RKO (cell line): ENCODE results near the gene TIGD3.
"Not testable (repeated sequence)": the region's sequence is repeated elsewhere in the genome, so short reads cannot be mapped to it uniquely, and the experiment has no call there.

Experiments
- DNase-seq: peaks from one replicate; pipeline ENCODE4 v3.0.0-alpha.2; 2016; ENCODE audit warnings: low spot score

Gene TIGD3

DNA sequence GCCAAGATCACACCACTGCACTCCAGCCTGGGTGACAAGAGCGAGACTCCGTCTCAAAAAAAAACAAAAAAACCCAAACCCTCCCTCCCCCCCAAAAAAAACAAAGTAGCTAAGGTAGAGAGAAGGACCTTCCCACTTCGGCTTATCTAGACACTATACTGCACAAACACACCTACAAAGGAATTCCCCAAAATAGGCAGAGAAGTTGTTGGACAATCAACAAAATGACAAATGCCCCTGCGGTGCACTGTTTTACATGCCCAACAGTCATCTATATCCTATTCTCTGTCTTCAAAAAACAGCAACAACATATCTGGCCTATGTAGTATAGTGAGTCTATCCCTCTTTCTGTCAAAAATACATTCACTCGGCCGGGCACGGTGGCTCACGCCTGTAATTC lies 27.5 kb upstream of the TIGD3 start:
- no peak for DNase-seq

DNA sequence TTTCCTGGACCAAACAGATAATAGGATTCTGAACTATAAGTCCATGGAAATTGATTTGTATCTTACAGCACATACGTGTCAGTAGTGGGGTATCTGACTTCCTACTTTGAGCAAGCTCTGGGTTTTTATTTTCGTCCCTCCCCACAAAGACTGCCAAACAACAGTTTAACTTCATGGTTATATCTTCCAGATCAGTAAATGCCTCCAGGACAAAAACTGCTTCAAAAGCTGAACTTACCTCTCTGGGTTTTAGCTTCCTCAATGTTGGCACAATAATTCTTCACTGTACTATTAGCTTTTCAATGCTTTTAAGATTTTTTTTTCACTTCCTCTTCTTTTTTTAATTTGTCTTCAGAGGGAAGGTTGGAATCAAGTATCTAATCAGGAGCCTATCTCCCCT lies 25.1 kb upstream of the TIGD3 start:
- no peak for DNase-seq

- DNase-seq, result peak; percentile 93
Observed at GRCh38 chr11:65329944-65330403, 24.6 kb upstream of the TIGD3 start.

DNA sequence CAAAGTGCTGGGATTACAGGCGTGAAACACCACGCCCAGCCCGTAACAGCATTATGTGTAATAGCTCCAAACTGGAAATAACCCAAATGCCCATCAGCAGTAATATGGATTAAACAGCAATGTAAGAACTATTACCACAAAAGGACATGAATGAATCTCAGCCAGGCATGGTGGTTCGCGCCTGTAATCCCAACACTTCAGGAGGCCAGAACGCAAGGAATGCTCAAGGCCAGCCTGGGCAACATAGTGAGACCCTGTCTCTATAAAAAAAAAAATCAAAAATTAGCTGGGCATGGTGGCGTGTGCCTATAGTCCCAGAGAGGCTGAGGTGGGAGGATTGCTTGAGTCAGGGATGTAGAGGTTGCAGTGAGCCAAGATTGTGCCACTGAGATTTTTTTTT lies 24.0 kb upstream of the TIGD3 start:
- no peak for DNase-seq

GRCh38 chr11:65332591-65332990 lies 22.0 kb upstream of the TIGD3 start:
- not testable (repeated sequence) for DNase-seq

GRCh38 chr11:65334696-65335295 lies 19.8 kb upstream of the TIGD3 start:
- DNase-seq, result peak; percentile 64

DNA sequence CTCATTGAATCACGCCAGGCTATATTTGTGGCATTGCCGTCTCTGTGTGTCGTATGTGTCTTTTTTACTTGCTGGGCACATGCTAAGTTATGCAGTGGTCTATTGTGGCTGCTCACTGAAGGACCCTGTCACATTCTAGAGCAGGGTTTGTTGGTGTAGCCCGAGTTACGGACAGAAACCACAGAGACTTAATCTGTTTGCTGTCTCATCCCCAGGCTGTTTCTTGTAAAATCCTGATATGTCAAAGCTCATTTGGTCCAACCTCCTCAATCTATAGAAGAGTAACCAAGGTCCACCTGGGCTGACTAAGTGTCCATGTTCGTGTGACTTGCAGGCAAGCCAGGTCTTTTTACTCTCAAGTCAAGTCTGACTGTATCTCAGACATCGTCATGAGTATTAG lies 15.9 kb upstream of the TIGD3 start:
- no peak for DNase-seq

DNA sequence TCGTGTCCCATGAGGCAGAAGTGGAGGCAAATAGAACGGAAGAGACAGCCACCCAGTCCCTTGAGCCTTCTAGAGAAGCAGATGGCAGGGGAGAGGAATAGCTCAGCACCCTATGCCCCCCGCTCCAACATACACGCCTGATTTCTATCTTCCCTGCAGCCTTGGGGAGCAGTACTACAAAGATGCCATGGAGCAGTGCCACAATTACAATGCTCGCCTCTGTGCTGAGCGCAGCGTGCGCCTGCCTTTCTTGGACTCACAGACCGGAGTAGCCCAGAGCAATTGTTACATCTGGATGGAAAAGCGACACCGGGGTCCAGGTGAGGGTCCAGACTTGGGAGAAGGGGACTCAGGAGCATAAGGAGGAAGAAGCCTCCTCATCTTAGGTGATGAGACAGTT lies 14.3 kb upstream of the TIGD3 start:
- DNase-seq, result no peak

DNA sequence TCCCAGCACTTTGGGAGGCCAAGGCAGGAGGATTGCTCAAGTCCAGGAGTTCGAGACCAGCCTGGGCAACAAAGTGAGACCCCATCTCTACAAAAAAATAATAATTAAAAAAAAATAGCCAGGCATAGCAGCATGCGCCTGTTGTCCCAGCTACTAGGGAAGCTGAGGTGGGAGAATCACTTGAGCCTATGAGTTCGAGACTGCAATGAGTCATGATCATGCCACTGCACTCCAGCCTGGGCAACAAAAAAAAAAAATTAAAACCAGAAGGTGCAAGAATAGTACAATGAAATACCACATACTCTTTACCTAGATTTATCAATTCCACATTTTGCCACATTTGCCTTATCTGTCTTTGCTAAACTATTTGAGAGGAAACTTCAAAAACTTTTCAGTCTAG lies 12.7 kb upstream of the TIGD3 start:
- no peak for DNase-seq

DNA sequence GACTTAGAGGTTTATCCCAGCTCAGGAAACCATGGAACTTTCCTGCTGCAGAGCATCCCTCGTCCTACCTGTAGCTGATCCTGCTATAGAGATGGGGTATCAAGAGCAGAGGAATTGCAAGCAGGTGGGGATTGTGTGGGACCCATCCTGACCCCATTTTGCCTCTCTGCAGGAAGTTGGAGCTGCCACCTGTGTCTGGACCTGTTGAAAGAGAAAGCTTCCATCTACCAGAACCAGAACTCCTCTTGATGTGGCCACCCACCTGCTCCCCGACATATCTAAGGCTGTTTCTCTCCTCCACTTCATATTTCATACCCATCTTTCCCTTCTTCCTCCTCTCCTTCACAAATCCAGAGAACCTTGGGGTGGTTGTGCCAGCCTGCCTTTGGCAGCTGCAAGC lies 3.0 kb upstream of the TIGD3 start:
- no peak for DNase-seq

GRCh38 chr11:65352783-65353182 lies 1.8 kb upstream of the TIGD3 start:
- peak; percentile 55 for DNase-seq

- no peak for DNase-seq
Observed at GRCh38 chr11:65353376-65353775, 1.2 kb upstream of the TIGD3 start.

- DNase-seq, result no peak
Observed at GRCh38 chr11:65353900-65354264, 669 bp upstream of the TIGD3 start.

- no peak for DNase-seq
Observed at GRCh38 chr11:65355013-65355775, 643 bp downstream of the TIGD3 start.

DNA sequence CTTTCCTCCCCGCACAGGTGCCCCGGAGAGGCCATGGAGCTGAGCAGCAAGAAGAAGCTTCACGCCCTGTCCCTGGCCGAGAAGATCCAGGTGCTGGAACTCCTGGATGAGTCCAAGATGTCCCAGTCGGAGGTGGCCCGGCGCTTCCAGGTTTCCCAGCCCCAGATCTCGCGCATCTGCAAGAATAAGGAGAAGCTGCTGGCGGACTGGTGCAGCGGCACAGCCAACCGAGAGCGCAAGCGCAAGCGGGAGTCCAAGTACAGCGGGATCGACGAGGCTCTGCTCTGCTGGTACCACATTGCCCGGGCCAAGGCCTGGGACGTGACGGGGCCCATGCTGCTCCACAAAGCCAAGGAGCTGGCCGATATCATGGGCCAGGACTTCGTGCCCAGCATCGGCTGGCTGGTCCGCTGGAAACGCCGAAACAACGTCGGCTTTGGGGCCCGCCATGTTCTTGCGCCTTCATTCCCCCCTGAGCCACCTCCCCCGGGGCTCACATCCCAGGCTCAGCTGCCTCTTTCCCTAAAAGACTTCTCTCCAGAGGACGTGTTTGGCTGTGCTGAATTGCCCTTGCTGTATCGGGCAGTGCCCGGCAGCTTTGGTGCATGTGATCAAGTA lies 1.3 kb downstream of the TIGD3 start:
- DNase-seq, result no peak

DNA sequence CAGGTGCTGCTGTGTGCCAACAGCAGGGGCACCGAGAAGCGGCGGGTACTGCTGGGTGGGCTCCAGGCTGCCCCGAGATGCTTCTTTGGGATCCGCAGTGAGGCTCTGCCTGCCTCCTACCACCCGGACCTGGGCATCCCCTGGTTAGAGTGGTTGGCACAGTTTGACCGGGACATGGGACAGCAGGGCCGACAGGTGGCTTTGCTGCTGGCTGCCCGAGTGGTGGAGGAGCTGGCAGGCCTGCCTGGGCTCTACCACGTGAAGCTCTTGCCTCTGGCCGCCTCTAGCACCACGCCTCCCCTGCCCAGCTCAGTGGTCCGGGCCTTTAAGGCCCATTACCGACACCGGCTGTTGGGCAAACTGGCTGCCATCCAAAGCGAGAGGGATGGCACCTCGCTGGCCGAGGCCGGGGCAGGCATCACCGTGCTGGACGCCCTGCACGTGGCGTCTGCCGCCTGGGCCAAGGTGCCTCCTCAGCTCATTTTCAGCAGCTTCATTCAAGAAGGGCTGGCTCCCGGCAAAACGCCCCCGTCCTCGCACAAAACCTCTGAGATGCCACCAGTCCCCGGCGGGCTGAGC lies 1.9 kb downstream of the TIGD3 start:
- DNase-seq, result no peak

GRCh38 chr11:65357856-65358356 lies 3.4 kb downstream of the TIGD3 start:
- DNase-seq, result no peak

GRCh38 chr11:65362320-65362931 lies 7.9 kb downstream of the TIGD3 start:
- no peak for DNase-seq

GRCh38 chr11:65362966-65363365 lies 8.4 kb downstream of the TIGD3 start:
- DNase-seq, result no peak

- no peak for DNase-seq
Observed at GRCh38 chr11:65363770-65364169, 9.2 kb downstream of the TIGD3 start.

GRCh38 chr11:65366340-65366773 lies 11.8 kb downstream of the TIGD3 start:
- DNase-seq, result peak; percentile 90

DNA sequence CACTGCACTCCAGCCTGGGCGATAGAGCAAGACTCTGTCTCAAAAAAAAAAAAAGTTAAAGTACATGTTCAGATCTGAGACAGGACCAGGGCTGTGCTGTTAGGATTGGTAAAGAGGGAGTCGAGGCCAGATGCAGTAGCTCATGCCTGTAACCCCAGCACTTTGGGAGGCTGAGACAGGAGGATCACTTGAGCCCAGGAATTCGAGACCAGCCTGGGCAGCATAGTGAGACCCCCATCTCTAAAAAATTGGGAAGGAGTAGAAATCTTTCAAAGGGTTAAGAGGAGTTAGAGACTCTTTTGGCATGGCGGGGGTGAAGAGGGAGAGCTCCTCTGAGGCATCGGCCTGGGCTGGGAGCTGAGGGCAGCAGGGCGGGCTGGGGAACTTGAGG lies 16.1 kb downstream of the TIGD3 start:
- DNase-seq, result no peak
